Neuronal stem cell (in vitro differentiated cells): ENCODE data around the gene CYP27C1.

ENCODE experiments used
- DNase-seq: peaks from one replicate; pipeline ENCODE4 v3.0.0-alpha.2; 2013; ENCODE audit warnings: low spot score
- H2AFZ ChIP-seq: one replicate; pipeline ENCODE4 v1.6.1; 2013; ENCODE audit warnings: mild to moderate bottlenecking, low read length, inconsistent platforms
- H2AK5ac ChIP-seq: 2 replicates; pipeline ENCODE4 v1.6.1; 2013; ENCODE audit warnings: low read depth, mild to moderate bottlenecking, inconsistent platforms, low read length, moderate library complexity, mixed read lengths
- H2BK120ac ChIP-seq: 2 replicates; pipeline ENCODE4 v1.6.1; 2013; ENCODE audit warnings: low read depth, mild to moderate bottlenecking, inconsistent platforms, low read length, moderate library complexity, mixed read lengths
- H2BK12ac ChIP-seq: one replicate; pipeline ENCODE4 v1.6.1; 2013; ENCODE audit warnings: low read length, inconsistent platforms
- H2BK15ac ChIP-seq: 2 replicates; pipeline ENCODE4 v1.6.1; 2013; ENCODE audit warnings: mild to moderate bottlenecking, low read length, inconsistent platforms, mixed read lengths
- H2BK5ac ChIP-seq: one replicate; pipeline ENCODE4 v1.6.1; 2013; ENCODE audit warnings: inconsistent platforms, mild to moderate bottlenecking, low read length, moderate library complexity
- H3K14ac ChIP-seq: one replicate; pipeline ENCODE4 v1.6.1; 2013; ENCODE audit warnings: low read length, inconsistent platforms
- H3K18ac ChIP-seq: 2 replicates; pipeline ENCODE4 v1.6.1; 2013; ENCODE audit warnings: low read length, inconsistent platforms
- H3K23ac ChIP-seq: 2 replicates; pipeline ENCODE4 v1.6.1; 2013; ENCODE audit warnings: low read depth, mild to moderate bottlenecking, mixed read lengths, low read length, inconsistent platforms; ENCODE audit not compliant: poor library complexity
- H3K27ac ChIP-seq: replicated peaks from 3 replicates; pipeline ENCODE4 v1.5.1; 2013; ENCODE audit warnings: low read length, inconsistent platforms
- H3K27me3 ChIP-seq, 3 experiments: 2 replicates each; pipeline ENCODE4 v1.6.1; 2013; ENCODE audit warnings: low read length in 3 of 3, mild to moderate bottlenecking in 2 of 3, inconsistent platforms in 1 of 3, low read depth in 1 of 3, mixed read lengths in 1 of 3, moderate library complexity in 1 of 3; ENCODE audit not compliant: control insufficient read depth in 3 of 3, insufficient read depth in 3 of 3
- H3K36me3 ChIP-seq, 2 donors: replicated peaks in 1 of 2; 2 replicates each; pipeline ENCODE4 v1.6.1; 2013; ENCODE audit warnings: low read length in 2 of 2; ENCODE audit not compliant: control insufficient read depth in 2 of 2, insufficient read depth in 2 of 2
- H3K4ac ChIP-seq: 2 replicates; pipeline ENCODE4 v1.6.1; 2013; ENCODE audit warnings: inconsistent platforms, mild to moderate bottlenecking, low read length, moderate library complexity
- H3K4me1 ChIP-seq, 2 donors: 1 replicate in 1 of 2; 2 replicates in 1 of 2; pipeline ENCODE4 v1.6.1; 2013; ENCODE audit warnings: low read length in 2 of 2, low read depth in 1 of 2; ENCODE audit not compliant: control insufficient read depth in 2 of 2, insufficient read depth in 1 of 2
- H3K4me2 ChIP-seq: one replicate; pipeline ENCODE4 v1.6.1; 2013; ENCODE audit warnings: mild to moderate bottlenecking, low read length, inconsistent platforms; ENCODE audit not compliant: insufficient read depth, poor library complexity, severe bottlenecking
- H3K4me3 ChIP-seq, 2 donors: 2 replicates each; pipeline ENCODE4 v1.5.1; 2013; ENCODE audit warnings: low read length in 2 of 2, mild to moderate bottlenecking in 2 of 2, inconsistent platforms in 1 of 2, moderate library complexity in 1 of 2
- H3K79me1 ChIP-seq: one replicate; pipeline ENCODE4 v1.6.1; 2013; ENCODE audit warnings: low read depth, mild to moderate bottlenecking, inconsistent platforms, low read length, moderate library complexity
- H3K9ac ChIP-seq: one replicate; pipeline ENCODE4 v1.6.1; 2013; ENCODE audit warnings: mild to moderate bottlenecking, low read depth, low read length, inconsistent platforms; ENCODE audit not compliant: poor library complexity
- H3K9me3 ChIP-seq, 2 donors: replicated peaks in 1 of 2; 2 replicates each; pipeline versions ENCODE3 to v1.6.1; 2013; ENCODE audit warnings: low read length in 2 of 2, mild to moderate bottlenecking in 2 of 2, inconsistent platforms in 1 of 2, low read depth in 1 of 2, mixed read lengths in 1 of 2, moderate library complexity in 1 of 2; ENCODE audit not compliant: control insufficient read depth in 2 of 2, insufficient read depth in 1 of 2
- H4K8ac ChIP-seq: one replicate; pipeline ENCODE4 v1.6.1; 2013; ENCODE audit warnings: low read depth, mild to moderate bottlenecking, inconsistent platforms, low read length, moderate library complexity
- H4K91ac ChIP-seq: one replicate; pipeline ENCODE4 v1.6.1; 2013; ENCODE audit warnings: low read length, low read depth, mild to moderate bottlenecking, inconsistent platforms; ENCODE audit not compliant: poor library complexity
- WGBS, 2 donors: extraction: QIAGEN DNeasy Blood & Tissue Kit; methylation state at CpG; one replicate each; pipeline ENCODE4 v1.1.7; 2013; ENCODE audit warnings: missing lambda C conversion rate in 2 of 2, mixed read lengths in 1 of 2; ENCODE audit not compliant: insufficient read length in 2 of 2, insufficient replicate concordance in 1 of 2; ENCODE audit errors: extremely low coverage in 2 of 2; 5-methylcytosine and 5-hydroxymethylcytosine counted together

CYP27C1 gene

GRCh38 chr2:127153691-127154158 lies 66.4 kb downstream of the CYP27C1 start:
- Histone ChIP-seq H3K79me1 (no peaks in the 10 kb centered on the region), H2AK5ac (no peak overlapping the region), H3K4ac (no peak overlapping the region), H4K91ac (no peak overlapping the region), H2BK5ac (no peak overlapping the region), H3K27ac (no peak overlapping the region), H3K14ac (no peak overlapping the region), H2BK15ac (no peak overlapping the region), H4K8ac (no peak overlapping the region), H2BK120ac (no peak overlapping the region), H3K18ac (no peak overlapping the region), H2AFZ (no peak overlapping the region), H3K36me3 (no peaks in the 10 kb centered on the region), H3K27me3 (peaks cover 0 to 3% (median 0%) of the 10 kb centered on the region in 3 experiments), H3K23ac (no peak overlapping the region), H3K4me1 (peaks cover 2 to 3% of the 10 kb centered on the region in 2 donors), H3K9ac (no peak overlapping the region), H2BK12ac (no peak overlapping the region), H3K9me3 (peaks cover 0 to 6% of the 10 kb centered on the region in 2 donors), H3K4me3 (no peak overlapping the region), H3K4me2 (no peak overlapping the region)
- DNase-seq: no peak
- WGBS, 2 donors: no CpG with 5 or more reads among the region's 6 CpGs

- no peaks in the 10 kb centered on the region for H3K79me1 ChIP-seq
Measured at GRCh38 chr2:127150996-127151395, 69.1 kb downstream of the CYP27C1 start.

GRCh38 chr2:127149384-127149783 lies 70.7 kb downstream of the CYP27C1 start:
- Histone ChIP-seq H4K91ac (no peak overlapping the region), H3K27me3 (peaks cover 0 to 7% (median 0%) of the 10 kb centered on the region in 3 experiments), H3K27ac (no peak overlapping the region), H3K4me3 (no peak overlapping the region), H3K23ac (no peak overlapping the region), H3K4ac (no peak overlapping the region), H2AK5ac (no peak overlapping the region), H3K18ac (no peak overlapping the region), H2BK15ac (no peak overlapping the region), H3K4me2 (no peak overlapping the region), H2BK120ac (no peak overlapping the region), H3K9ac (no peak overlapping the region), H2BK5ac (no peak overlapping the region), H2AFZ (no peak overlapping the region), H3K36me3 (no peaks in the 10 kb centered on the region), H3K14ac (no peak overlapping the region), H4K8ac (no peak overlapping the region), H3K9me3 (peaks cover 3 to 5% of the 10 kb centered on the region in 2 donors), H2BK12ac (no peak overlapping the region), H3K4me1 (peaks cover 0 to 3% of the 10 kb centered on the region in 2 donors), H3K79me1 (no peaks in the 10 kb centered on the region)
- WGBS, 2 donors: no CpG with 5 or more reads among the region's 4 CpGs
- DNase-seq: no peak

More at GRCh38 chr2:127150996-127151395, 69.1 kb downstream of the CYP27C1 start:
- Histone ChIP-seq H2AK5ac (no peak overlapping the region), H2BK5ac (no peak overlapping the region), H3K36me3 (no peaks in the 10 kb centered on the region), H3K18ac (no peak overlapping the region), H4K8ac (no peak overlapping the region), H3K4me2 (no peak overlapping the region), H3K4me1 (no peaks in the 10 kb centered on the region), H2AFZ (no peak overlapping the region), H3K27ac (no peak overlapping the region), H2BK120ac (no peak overlapping the region), H3K4me3 (no peak overlapping the region), H3K9ac (no peak overlapping the region), H3K4ac (no peak overlapping the region), H4K91ac (no peak overlapping the region), H2BK12ac (no peak overlapping the region), H3K9me3 (peaks cover 3 to 5% of the 10 kb centered on the region in 2 donors), H3K27me3 (peaks cover 0 to 9% (median 0%) of the 10 kb centered on the region in 3 experiments), H3K23ac (no peak overlapping the region), H2BK15ac (no peak overlapping the region), H3K14ac (no peak overlapping the region)
- DNase-seq: no peak
- WGBS, 2 donors: no CpG with 5 or more reads among the region's 1 CpG

GRCh38 chr2:127146820-127147502 lies 73.1 kb downstream of the CYP27C1 start:
- DNase-seq: no peak
- Histone ChIP-seq H3K36me3 (no peaks in the 10 kb centered on the region), H3K4me2 (no peak overlapping the region), H3K9ac (peak overlapping the region; percentile 63), H2AK5ac (no peak overlapping the region), H3K79me1 (no peaks in the 10 kb centered on the region), H2BK12ac (no peak overlapping the region), H3K4ac (no peak overlapping the region), H3K14ac (no peak overlapping the region), H3K23ac (no peak overlapping the region), H2BK120ac (no peak overlapping the region), H3K4me1 (peaks cover 1 to 3% of the 10 kb centered on the region in 2 donors), H2AFZ (peak overlapping the region; percentile 28), H3K18ac (no peak overlapping the region), H2BK5ac (no peak overlapping the region), H3K4me3 (no peak overlapping the region), H3K27me3 (peaks cover 0 to 13% (median 0%) of the 10 kb centered on the region in 3 experiments), H3K27ac (no peak overlapping the region), H4K91ac (no peak overlapping the region), H4K8ac (no peak overlapping the region), H3K9me3 (peaks cover 3 to 5% of the 10 kb centered on the region in 2 donors), H2BK15ac (no peak overlapping the region)
- WGBS, 2 donors: no CpG with 5 or more reads among the region's 10 CpGs
